Diencephalon (tissue), 1 donor: ENCODE data around the gene IL10RB. TPM values are rescaled to one million over a fixed set of nuclear protein-coding genes. Genes with fewer than 3 reads are reported as not detected.

Source experiments
- total RNA-seq: library from RNA; depleted of rRNA; stranded (reverse); fragments of >200 nt; gene quantifications from one replicate; pipeline ENCODE4 v1.2.3, GENCODE V29; 2014

IL10RB gene
- 10.6 TPM for total RNA-seq

GRCh38 chr21:33266050-33266788 lies at the start of gene IL10RB:
IL10RB (plus strand) TSS chr21:33266367; CDS start chr21:33266466, 99 bp downstream.

DNA sequence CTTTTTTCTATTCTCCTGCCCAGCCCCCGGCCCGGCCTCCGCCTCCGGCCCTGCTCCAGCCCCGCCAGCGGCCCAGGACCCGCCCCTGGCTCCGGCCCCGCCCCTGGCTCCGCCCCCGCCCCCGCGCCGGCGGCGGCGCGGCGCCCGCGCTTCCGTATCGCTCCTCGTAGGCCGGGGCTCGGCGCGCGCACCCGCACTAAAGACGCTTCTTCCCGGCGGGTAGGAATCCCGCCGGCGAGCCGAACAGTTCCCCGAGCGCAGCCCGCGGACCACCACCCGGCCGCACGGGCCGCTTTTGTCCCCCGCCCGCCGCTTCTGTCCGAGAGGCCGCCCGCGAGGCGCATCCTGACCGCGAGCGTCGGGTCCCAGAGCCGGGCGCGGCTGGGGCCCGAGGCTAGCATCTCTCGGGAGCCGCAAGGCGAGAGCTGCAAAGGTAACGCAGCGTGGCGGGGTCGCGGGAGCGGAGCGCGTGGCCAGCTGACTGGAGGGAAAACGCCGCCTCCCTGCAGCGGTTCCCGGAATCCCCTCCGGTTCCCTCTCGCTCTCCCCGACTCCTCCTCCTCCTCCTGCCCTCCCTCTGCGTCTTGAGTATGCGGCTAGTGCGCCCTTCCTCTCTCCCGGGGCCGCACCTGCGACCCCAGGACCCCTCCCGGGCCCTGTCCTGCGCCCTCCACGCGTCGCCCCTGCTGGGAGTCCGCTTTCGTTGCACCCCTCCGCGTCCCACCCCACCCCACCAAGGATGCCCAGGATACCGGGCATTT lies 36.2 kb upstream of the IL10RB start, which contains the start of gene IFNAR2:
Gene IFNAR2, plus strand, starts transcription at position 155 of the 761 bp plus-strand sequence. CDS start 11,985 bp downstream, outside the sequence.

DNA sequence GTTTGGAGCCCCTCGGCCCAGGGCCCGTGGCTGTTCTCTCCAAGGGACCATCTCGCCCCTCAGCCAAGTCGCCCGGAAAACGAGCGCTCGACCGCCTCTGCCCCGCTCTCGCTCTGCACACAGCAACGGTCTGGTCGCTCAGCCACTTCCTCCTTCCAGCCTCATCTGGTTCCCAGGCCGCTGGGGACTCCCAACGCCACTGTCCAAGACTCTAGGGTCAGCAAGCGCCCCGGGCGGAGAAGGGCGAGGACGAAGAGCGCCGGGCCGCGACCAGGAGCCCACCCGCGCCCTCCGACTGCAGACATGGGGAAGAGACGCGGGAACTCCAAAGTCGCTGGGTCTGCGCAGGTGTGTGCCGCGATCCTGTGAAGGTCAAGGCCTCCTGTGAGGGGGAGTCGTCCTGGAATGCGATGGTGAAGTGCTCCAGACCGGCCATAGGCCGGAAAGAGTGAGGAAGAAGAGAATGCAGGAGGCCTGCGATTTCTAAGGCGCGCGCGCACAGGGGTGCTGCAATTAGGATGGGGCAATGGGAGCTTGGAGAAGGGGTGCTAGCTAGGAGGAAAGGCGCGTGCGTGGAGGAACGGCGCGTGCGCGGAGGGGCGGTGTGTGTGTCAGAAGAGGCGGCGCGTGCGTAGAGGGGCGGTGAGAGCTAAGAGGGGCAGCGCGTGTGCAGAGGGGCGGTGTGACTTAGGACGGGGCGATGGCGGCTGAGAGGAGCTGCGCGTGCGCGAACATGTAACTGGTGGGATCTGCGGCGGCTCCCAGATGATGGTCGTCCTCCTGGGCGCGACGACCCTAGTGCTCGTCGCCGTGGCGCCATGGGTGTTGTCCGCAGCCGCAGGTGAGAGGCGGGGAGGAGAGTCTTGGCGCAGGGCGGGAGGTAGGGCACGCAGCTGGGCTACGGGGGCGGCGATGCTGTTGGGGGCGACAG lies 58.4 kb downstream of the IL10RB start, which contains the start of gene IFNAR1:
Gene IFNAR1, plus strand, starts transcription at position 680 of the 931 bp plus-strand sequence. Its CDS starts 86 bp downstream, at position 766.

Other genes with a start within 250 kb of the IL10RB start
- 51.4 TPM for gene OLIG2, start 240.4 kb upstream of the IL10RB start, total RNA-seq
- 23.5 TPM for gene OLIG1, start 196.2 kb upstream of the IL10RB start, total RNA-seq
- gene IFNAR2, start 36.4 kb upstream of the IL10RB start, total RNA-seq: 14.1 TPM
- 59.3 TPM for gene IFNAR1, start 58.6 kb downstream of the IL10RB start, total RNA-seq
- gene IFNGR2, start 137.0 kb downstream of the IL10RB start, total RNA-seq: 56.3 TPM
- gene TMEM50B, start 213.6 kb downstream of the IL10RB start, total RNA-seq: 67.4 TPM
- gene DNAJC28, start 225.3 kb downstream of the IL10RB start, total RNA-seq: 8.5 TPM